Fibroblast of the aortic adventitia (primary cell): ENCODE results near the gene ABHD14A. TPM values are rescaled to one million over a fixed set of nuclear protein-coding genes. Genes with fewer than 3 reads are reported as not detected.

ENCODE experiments used
- DNase-seq: peaks from one replicate; pipeline ENCODE4 v3.0.0-alpha.2; 2010; ENCODE audit warnings: low read depth
- H3K4me3 ChIP-seq: 2 replicates; pipeline ENCODE4 v1.5.1; 2011; ENCODE audit warnings: low read depth, mild to moderate bottlenecking, control low read depth, low read length, moderate library complexity
- CTCF ChIP-seq: IDR thresholded peaks from 2 replicates; pipeline ENCODE4 v1.5.1; 2011; ENCODE audit warnings: mild to moderate bottlenecking, low read length, control low read depth, inconsistent platforms; ENCODE audit not compliant: insufficient read depth
- total RNA-seq: library from RNA; depleted of rRNA; stranded (reverse); fragments of >200 nt; gene quantifications from 2 replicates; pipeline ENCODE4 v1.2.3, GENCODE V29; 2012; ENCODE audit warnings: low replicate concordance

The ABHD14A gene
- total RNA-seq, 1 donor, result 13.8 TPM

DNA sequence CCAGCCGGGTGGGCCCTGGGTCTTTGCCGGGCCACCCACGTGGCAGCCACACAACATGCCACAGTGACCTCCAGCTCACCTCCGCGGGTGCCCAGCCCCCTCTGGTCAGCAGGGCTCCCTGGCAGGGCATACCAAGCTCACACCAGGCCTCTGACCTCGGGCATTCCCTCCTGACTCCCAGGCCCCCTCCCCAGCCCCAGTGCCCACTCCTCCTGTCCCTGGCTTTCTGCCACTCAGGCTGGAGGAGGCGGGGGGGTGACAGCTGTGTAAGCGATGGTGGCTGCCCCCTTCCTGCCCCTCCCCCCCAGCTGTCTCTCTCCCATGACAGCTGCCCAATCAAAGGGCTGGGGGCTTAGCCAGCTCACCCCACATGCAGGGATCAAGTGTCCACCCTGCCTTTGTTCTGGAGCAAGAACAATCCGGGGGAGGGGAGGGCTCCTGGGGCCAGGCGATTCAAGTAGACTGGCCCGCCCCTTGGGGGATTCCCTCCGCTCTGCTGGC is 10.9 kb upstream of the ABHD14A start:
- no peak overlapping the region for H3K4me3 ChIP-seq
- no peak for TF ChIP-seq CTCF
- DNase-seq, result no peak

GRCh38 chr3:51964521-51964920 is 10.3 kb upstream of the ABHD14A start:
- no peak for TF ChIP-seq CTCF
- no peak overlapping the region for H3K4me3 ChIP-seq
- no peak for DNase-seq

DNA sequence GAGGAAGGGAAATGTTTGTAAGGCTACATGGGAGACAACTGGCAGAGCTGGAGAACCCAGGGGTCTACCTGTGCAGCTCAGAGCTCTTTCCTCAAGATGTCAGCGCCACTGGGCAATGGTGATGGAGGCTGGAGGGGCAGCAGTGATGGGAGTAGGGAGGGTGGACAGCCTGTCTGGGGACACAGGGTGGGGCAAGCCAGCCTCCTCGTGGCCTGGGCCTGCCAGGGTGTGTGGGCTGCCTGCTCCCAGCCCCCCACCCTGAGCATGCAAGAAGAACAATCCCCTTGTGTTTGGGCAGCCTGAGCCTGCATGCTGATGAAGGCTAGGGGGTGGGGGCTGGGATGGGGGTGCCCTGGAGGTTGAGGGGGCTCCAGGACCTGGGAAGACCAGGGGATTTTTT is 8.8 kb upstream of the ABHD14A start:
- TF ChIP-seq CTCF, result no peak
- H3K4me3 ChIP-seq, result peak overlapping the region; percentile 83
- no peak for DNase-seq

- peak overlapping the region; percentile 83 for H3K4me3 ChIP-seq
- TF ChIP-seq CTCF, result no peak
- DNase-seq, result no peak
Measured at GRCh38 chr3:51966486-51966885, 8.4 kb upstream of the ABHD14A start.

- H3K4me3 ChIP-seq, result peak overlapping the region; percentile 83
- no peak for DNase-seq
- no peak for TF ChIP-seq CTCF
Measured at GRCh38 chr3:51966922-51967383, 7.9 kb upstream of the ABHD14A start.

GRCh38 chr3:51967384-51968169 is 7.3 kb upstream of the ABHD14A start, which contains the start of gene PCBP4:
Gene PCBP4, minus strand, starts transcription at chr3:51967454. Its CDS starts 6,214 bp downstream, at chr3:51961240.
- no peak for DNase-seq
- no peak for TF ChIP-seq CTCF
- H3K4me3 ChIP-seq, result peak within 1 kb of the TSS; percentile 83
